NCI-H2029 (cell line): Measurements from ENCODE around the gene C1QB.

ENCODE experiments used
- DNase-seq: peaks from one replicate; lab custom pipeline; 2025; lab: John Stamatoyannopoulos, UW

Gene C1QB, protein sequence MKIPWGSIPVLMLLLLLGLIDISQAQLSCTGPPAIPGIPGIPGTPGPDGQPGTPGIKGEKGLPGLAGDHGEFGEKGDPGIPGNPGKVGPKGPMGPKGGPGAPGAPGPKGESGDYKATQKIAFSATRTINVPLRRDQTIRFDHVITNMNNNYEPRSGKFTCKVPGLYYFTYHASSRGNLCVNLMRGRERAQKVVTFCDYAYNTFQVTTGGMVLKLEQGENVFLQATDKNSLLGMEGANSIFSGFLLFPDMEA

DNA sequence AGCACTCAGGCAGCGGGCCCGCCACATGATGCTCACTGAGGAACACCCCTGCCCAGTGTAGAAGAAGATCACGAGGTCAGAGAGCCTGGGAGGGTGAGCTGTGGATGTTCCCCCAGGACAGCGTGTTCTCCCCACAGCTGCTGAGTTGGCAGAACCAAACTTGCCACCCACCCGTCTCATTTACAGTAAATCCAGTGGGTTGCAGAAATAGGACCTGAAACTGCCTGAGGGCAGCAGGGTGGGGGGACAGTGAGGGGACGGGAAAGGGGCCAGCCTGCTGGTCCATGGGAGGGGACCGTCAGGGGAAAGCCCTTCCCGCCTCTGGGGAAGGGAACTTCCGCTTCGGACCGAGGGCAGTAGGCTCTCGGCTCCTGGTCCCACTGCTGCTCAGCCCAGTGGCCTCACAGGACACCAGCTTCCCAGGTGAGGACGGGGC is at the start of gene C1QB:
C1QB (plus strand) TSS at position 356 of the 436 bp plus-strand sequence. CDS start 6,227 bp downstream, outside the sequence.
- DNase-seq = no peak

DNA sequence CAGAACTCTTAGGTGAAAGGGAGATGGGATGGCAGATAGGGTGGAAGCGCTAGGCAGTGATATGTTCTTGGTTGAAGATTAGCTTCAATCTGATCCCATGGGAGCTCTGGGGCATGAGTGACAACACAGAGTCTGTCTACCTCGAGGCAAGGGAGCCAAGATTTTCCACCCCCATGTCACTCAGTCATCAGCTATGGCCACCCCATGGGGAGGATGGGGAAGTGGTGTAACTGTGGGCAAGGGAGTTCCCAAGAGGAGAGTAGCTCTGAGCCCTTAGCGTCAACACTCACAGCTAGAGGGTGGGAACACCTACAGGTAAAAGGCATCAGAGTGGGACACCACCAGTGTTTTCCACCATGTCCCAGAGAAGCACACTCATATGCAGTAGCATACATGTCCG is 46.9 kb upstream of the C1QB start:
- no peak for DNase-seq

DNA sequence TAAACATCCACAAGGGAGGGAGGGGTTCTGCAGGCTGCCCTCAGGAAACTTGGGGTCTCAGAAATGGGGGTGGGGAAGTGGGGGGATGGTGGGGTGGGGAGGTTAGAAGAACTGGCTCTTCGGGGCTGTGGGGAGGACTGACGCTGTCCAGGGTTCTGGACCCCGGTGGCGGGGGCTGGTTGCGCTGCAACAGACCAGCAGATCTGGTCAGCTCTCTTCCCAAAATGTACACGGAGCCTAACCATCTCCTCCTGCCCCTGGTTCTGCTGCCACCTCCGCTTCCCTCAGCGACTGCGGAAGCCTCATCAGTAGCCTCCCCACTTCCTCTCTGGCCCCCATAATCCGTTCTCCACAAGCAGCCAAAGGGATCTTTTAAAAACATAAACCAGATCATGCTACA is 45.9 kb upstream of the C1QB start:
- DNase-seq = no peak

DNA sequence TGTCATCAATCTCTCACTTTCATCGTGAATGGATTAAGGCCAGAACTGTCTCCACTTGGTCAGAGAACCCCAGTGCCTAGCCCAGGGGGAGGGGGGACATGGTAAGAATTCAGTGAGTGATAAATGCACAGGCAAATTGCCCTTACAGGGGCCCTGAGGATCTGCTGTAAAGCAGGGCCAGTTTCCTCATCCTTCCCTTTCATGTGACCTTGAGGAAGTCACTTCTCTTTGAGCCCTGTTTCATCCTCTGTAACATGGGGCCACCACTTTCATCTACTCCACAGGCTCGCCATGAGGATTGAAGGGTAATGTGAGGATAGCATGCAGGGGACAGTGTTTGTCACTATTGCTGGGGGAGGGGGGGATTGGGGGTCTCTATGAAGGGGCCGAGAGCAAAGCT is 44.7 kb upstream of the C1QB start:
- no peak for DNase-seq

DNA sequence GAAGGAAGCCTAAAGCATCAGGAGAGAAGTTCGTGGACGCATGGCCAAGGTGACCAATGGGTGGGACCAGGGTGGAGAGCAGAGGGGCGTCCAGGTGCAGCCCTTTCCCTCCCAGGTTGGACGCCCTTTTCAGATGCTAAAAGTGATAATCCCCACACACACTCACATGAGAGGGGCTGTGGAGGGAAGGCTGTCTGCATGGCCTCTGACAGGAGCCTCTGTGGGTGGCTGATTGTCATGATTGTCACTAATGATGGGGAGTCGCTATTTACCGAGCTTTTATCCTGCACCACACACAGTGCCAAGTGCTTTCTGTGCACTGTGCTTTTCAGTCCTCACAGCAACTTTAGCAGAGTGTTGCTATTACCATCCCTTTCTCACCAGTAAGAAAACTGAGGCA is 43.7 kb upstream of the C1QB start:
- DNase-seq = no peak

DNA sequence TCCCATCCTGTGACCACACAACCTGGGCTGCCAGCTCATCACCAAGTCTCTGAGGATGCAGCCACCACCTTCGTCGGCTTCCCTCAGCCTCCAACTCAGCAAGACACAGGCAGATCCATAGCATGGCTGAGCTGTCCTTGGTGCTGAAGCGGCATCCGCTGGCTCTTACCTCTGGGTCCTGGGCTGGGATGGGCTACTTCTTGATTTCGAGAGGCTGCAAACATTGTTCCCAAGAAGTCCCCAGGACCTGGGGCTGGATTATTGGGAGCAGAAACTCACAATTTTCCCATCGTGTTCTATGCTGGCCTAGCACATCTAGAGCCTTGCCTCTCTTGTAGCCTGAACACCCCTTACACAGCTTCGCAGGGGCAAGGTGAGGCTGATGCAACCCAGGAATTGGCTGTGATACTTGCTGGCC is 41.5 kb upstream of the C1QB start:
- DNase-seq = no peak

DNA sequence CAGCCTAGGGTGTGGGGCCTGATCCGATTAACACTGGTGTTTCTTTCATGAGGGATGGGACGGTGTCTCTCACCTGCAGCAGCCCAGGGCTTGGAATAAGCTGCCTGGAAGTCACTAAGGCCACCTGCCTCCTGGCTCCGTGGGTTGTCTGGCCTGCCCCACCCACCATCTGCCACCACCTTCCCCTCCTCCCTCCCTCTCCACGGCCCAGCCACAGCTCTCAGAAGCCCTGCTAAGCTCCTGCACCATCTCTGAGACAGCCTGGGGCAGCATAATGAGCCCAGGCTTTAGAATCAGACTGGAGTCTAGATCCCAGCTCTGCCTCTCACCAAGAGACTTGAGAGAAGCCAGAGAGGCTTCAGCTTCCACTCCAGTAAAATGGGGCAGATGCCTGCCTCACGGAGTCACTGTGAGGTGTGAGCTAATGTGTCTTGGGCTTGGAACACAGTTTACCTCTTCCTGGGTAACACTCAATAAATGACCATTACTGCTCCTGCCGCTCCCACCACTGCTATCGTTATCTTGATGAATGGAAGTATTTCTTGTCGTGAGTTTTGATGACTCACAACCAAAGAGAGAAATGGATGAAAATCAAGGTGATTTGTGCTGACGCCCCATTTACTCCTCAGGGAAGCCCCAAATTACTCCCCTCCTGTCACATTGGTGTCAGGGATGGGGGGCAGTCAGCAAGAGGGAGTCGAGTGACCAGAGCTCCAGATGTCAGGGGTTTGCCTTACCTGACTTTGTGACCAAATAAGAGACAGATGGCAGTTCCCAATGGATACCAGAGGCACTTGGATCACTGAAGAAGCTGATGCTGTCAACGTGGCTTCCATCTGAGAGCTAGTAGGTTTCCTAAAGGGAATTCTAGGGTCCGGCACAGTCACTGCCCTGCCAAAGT is 40.1 kb upstream of the C1QB start:
- DNase-seq = no peak

DNA sequence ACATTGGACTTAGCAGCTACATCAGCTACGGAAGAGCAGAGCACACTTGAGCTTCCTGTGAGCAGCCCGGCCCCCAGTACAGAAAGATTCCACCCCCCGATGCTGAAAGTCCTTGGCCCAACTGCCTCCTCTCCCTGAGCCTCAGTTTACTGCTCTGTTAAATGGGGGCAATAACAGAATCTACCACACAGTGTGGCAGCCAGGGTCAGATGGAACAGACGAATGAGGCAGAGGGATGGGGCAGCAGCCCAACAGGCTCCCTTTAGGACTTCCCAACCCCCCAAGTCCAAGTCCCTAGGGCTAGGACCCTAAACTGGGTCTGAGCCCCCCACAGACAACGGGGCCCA is 39.5 kb upstream of the C1QB start:
- DNase-seq = no peak

DNA sequence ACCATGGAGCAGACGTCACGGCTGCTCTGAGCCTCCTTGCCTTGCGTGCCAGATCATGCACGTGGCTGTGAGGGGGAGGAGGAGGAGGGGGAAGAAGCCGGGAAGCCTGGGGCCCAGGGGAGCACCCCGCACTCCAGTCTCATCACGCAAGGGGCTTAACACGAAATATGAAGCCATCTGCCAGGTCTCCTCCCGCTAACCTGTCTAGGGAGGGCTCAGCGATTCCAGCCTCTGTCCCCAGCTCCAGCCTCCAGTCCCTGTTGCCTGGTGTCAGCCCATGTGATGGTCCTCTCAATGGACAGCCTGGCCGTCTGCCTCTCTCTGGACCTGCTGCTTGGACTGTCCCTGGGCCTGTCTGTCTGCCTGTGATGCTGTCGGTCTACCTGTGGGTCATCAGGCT is 39.1 kb upstream of the C1QB start:
- no peak for DNase-seq

DNA sequence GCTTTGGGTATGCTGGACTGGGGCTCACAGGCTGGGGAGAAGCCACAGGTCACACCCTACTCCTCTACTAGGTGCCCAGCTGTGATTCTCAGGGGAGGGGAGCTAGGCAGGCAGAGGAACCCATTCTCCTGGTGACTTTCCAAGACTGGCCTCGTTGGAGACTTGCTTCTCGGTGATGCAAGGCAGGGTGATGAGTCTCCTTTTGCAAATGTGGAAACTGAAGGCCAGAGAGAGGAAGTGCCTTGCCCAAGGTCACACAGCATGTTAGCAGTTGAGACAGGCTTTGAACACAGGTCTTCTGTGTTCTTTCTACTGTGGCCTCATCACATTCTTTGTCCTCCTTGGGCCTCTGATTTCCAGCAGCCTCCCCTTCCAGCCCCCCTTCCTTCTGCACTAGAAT is 37.1 kb upstream of the C1QB start:
- no peak for DNase-seq

DNA sequence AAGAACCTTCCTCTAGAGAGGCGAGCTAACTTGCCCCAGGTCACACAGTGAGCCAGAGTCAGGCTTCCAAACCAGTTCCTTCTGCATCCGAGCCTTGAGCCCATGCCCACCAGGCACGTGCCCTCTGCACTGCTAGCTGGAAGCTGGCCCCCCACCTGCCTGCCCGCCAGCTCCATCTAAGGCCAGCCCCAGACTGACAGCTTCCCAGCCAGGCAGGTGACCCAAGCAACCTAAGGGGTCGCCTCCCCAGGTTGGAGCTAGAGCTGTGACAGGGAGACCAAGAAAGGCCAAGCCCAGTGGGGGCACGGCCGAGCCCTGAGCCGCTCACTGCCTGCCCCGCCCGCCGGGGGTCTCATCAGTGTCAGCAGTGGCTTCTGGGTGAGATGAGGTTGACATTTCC is 36.5 kb upstream of the C1QB start:
- no peak for DNase-seq

DNA sequence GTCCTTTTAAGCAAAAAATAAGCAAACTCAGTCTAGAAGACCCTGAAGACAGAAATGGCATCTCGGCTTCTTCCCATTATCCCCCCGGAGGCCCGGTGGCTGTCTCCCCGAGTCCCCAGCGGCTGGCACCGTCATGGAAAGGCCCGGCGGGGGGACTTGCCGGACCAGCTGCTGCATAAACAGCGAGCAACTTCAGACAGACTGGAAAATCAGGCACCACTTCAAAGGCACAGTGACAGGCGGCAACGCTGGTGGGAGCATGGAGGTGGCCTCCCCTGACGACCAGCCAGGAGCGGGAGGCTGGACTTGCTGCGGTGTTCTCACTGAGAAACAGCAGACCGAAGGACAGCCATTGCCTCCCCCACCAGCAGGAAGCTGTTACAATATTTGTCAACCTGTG is 35.0 kb upstream of the C1QB start:
- no peak for DNase-seq

DNA sequence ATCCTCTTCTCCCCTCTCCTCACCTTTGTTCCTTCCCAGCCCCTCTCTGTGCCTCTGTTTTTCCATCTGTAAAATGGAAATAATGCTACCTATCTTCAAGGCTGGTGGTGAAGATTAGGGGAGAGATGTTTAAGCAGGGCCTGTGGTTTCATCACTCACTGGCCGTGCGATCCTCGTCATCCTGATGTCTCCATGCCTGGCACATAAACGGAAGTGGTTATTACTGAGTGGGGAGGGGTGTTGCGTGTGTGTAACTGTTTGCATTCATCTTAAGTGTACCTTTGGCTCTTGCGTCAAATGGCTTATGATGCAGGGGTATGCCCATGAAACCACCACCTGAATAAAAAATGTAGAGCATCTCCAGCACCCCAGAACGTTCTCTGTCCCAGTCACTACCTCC is 33.8 kb upstream of the C1QB start:
- DNase-seq = no peak

DNA sequence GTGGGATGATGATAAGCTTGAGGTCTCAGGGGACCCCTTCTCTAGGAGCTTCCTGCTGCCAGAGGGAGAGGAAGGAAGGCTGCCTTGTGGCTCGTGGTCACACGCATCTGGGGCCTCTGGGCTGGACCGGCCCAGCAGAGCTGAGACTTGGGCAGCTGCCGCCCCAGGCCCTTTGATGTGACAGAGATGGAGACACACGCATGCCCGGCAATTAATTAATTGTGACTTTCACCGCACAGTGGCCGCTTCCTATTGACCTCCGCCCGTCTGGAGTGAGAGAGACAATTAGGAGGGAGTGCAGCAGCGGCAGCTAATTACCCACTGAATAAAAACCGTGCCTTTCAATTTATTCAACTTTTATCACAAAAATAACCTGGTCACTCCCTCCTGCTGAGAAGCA is 33.2 kb upstream of the C1QB start:
- DNase-seq = no peak

DNA sequence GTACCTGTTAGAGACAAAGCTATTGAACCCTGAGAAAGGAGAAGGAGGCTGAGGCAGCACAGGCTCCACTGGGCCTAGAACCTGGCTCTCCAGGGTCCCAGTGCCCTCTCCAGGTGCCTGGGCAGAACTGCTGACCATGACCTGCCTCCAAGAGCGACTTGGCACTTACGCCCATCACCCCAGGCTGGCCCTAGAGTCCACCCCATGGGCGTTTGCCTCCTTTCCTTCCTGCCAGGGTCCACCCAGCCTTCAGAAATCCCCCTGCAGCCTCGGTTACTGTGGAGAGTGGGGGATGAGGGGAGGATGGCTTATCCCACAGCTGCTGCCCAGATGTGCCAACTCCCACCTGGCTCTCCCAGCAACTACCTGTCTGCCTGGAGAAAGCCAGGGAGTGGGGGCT is 31.3 kb upstream of the C1QB start:
- DNase-seq = no peak

DNA sequence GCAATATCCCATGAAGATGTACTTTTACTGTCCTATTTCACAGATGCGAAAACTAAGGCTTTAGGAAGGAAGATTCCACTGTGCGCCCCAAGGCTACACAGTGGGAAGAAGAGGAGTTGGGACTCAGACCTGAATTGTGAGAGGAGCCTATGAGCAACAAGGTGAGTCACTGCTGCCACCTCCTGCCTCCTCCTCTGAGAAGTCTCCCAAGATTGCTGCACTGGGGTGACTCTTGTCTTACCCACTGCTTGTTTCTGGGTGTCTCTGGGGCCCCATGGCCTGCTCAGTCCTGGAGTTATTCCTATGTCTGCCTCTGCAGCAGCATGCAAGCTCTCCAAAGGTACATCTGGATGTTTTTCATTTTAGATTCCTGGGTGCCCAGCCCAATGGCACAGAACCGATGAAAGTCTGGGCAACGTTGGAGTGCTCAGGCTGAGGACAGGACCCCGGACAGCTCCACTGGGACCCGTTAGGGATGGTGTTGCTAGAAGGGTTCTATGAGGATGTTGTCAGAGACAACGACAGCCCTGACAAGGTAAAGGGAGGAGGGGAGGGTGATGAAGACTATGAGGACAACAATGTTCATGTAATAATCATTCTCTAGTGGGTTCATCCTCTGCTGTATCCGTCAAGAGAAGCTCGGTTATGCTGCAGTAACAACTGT is 27.6 kb upstream of the C1QB start:
- DNase-seq = no peak

DNA sequence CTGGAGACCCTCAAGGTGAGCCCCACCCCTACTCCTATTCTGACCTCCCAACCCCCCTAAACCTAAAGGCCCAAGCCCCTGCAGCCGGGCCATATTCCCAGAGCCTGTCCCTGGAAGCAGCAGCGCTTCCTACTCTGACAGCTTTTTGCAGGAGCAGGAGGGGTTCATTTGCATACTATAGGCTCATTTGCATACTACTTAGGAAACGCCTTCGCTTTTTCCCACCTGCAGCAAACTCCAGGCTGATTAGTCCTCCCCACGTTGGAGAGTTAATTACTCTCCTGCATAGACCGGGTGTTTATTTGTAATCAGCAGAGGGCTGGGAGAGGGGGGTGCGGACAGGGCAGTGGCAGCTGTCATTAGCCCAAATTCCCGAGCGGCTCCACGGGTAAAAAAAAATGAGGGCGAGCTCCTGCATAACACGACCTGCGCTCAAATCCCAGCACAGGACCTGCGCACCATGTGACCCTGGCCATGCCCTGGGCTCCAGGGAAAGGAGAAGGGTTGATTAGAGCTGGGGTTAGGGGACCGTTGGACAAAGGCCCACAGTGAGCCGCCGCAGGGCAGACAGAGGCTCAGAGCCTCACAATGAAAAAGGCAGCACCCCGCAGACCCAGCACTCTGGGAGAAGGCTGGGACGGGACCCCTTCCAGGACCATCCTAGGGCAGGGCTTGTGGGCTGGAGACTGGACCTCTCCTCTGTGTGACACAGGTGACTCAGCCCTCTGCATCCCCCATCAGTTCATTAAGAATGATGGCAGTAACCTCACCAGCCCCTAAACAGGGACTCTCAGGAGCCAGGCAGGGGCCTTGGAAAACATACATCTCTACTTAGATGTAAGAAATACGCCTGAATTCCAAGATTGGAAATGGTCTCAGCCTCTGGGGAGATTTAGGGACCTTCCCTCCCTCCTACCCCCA is 26.5 kb upstream of the C1QB start:
- DNase-seq = no peak

DNA sequence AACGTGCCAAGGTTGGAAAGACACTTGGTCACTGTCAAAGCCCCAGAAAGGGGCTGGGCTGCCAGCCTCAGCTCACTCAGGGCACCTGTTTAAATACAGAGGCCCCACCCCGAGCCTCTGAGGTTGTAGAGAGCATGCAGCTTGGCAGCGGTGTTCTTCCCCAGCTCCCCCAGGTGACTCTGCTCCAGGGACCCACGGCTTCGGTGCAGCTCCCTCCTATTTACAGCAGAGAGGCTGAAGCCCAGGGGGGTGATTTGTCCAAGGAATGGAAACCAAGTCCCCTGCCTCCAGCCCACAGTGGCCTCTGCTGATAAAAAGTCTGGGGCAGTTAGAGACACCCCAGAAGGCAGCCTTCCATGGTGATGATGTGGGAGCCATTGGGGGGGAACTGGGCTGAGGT is 25.7 kb upstream of the C1QB start:
- peak; percentile 56 for DNase-seq

DNA sequence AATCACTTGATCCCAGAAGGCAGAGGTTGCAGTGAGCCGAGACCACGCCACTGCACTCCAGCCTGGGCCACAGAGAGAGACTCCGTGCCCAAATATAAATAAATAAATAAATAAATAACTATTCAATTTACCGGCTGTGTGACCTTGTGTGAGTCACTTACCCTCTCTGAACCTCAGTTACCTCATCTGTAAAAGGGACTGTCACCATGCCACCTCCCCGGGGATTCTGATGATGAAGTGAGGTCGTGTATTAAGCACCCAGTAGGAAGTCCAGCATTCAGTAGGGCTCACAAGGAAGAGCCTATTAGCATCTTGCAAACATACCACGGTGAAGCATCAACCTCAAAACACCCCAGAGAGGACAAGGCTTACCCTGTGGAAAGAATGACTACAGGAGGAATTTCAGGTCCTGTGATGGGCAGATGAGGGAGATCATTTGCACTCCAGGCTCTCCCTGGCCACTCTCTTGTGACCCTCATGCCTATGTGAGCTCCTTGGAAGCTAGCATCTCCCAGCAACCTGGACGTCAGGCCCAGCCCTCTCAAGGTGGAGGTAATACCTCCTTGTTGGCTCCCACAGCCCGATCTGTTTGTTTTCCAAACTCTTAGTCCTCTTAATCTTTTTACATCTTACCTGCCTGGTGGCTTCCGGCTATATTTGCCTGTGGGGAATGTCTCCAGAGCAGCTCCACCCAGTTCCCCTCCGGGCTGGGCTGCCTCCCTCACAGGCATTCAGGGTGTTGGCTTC is 24.2 kb upstream of the C1QB start:
- DNase-seq = no peak

DNA sequence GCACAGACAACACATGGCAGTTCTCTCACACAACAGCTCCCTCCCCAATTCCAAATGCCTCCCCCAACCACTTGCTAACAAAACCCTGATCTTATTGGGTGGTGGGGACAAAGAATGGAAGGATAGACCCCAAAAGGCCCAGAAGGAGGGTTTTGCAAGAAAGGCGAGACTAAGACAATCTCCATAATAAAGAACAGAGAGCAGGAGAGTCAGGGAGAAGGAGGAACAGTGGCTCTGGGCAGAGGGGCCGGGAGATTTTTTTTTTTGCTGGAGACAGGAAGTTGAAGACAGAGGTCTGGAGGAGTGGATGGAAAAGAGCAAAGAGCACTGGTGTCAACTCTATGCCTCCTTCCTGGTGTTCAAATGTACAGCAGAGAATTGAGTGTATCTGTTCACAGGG is 23.1 kb upstream of the C1QB start:
- DNase-seq = no peak
